Ammon's horn (tissue), 1 donor: Measurements from ENCODE around the gene ZDBF2.
"Not testable (repeated sequence)": the region's sequence is repeated elsewhere in the genome, so short reads cannot be mapped to it uniquely, and the experiment has no call there.

Experiments used
- DNase-seq: peaks from one replicate; pipeline ENCODE4 v3.0.0-alpha.2; 2016; ENCODE audit warnings: low spot score

The ZDBF2 gene

GRCh38 chr2:206323486-206323885, 49.0 kb downstream of the ZDBF2 start:
- DNase-seq, result no peak

DNA sequence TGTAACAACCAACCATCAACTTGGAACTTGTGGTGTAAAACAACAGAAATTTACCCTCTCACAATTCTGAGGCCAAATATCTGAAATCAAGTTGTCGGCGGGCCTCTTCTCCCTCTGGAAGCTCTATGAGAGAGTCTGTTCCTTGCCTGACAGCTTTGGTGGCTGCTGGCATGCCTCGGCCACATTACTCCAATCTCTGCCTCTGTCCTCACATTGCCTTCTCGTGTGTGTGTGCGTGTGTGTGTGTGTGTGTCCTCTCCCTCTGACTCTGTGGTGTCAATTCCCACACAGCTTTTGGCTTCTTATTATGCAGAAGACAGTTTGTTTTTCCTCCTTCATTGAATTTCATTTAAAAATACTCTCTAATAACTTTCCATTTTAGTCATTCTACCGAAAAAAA, 50.4 kb downstream of the ZDBF2 start:
- peak; percentile 24 for DNase-seq

- DNase-seq, result peak; percentile 15
These were observed 54.5 kb downstream of the ZDBF2 start for GRCh38 chr2:206328974-206329373.

DNA sequence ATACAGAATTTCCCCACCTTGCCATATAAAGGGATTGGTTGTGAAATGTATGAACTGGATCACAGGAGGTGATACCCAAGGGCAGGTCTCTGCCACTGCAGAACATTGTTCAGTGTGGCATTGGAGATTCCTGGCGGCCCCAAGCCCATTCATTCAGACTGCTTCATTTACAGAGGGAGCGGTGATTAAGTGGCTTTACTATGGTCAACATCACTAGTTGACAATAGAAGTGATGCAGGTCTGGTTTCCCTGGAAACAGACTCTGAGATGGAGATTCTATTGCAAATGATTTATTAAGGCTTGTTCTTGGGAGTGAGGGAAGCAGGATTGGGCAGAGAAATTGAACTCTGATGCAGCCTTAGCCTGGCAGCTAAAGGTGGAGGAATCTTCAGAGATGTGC, 62.4 kb downstream of the ZDBF2 start:
- no peak for DNase-seq

GRCh38 chr2:206337956-206338355, 63.5 kb downstream of the ZDBF2 start:
- no peak for DNase-seq

- DNase-seq, result no peak
These were observed 66.9 kb downstream of the ZDBF2 start for GRCh38 chr2:206341396-206341795.

- no peak for DNase-seq
These were observed 68.7 kb downstream of the ZDBF2 start for GRCh38 chr2:206343144-206343543.

- no peak for DNase-seq
These were observed 69.4 kb downstream of the ZDBF2 start for GRCh38 chr2:206343816-206344215.

GRCh38 chr2:206345606-206346005, 71.1 kb downstream of the ZDBF2 start:
- no peak for DNase-seq

GRCh38 chr2:206349375-206349774, 74.9 kb downstream of the ZDBF2 start:
- no peak for DNase-seq

DNA sequence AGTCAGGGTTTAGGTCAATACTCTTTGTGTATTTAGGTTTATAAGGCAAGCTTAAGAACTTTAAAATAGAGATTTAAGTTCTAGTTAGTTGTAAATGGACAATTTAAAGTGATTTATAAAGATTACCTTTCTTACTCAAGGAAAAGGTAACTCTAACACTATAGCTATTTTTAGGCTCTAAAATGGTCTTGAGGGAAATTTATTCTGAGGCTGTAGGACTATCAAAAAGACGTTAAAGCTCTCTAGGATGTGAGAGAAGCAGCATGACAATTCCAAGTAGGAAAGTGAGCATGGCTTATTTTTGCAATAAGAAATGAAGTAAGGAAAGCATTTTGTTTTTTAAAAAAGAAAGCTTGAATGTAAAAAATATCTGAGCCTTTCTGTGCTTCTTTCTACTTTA, 78.1 kb downstream of the ZDBF2 start:
- DNase-seq, result no peak

- DNase-seq, result no peak
These were observed 79.2 kb downstream of the ZDBF2 start for GRCh38 chr2:206353685-206354084.

DNA sequence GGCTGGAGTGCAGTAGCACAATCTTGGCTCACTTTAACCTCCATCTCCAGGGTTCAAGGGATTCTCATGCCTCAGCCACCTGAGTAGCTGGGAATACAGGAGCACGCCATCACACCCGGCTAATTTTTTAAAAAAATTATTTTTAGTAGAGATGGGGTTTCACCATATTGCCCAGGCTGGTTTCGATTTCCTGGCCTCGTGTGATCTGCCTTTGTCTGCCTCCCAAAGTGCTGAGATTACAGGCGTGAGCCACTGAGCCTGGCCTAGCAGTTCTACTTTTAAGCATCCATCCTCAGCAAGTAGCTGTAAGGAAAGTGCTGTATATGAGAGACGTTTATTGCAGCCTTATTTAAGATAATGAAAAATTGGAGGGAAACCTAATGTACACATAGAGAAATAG, 79.7 kb downstream of the ZDBF2 start:
- DNase-seq, result no peak

- not testable (repeated sequence) for DNase-seq
These were observed 82.4 kb downstream of the ZDBF2 start for GRCh38 chr2:206356840-206357239.

- DNase-seq, result not testable (repeated sequence)
These were observed 86.4 kb downstream of the ZDBF2 start for GRCh38 chr2:206360840-206361239.

- DNase-seq, result no peak
These were observed 87.1 kb downstream of the ZDBF2 start for GRCh38 chr2:206361407-206362045.
